GM18507 (cell line): ENCODE data around the gene KIAA1549.

Experiments
- DNase-seq: peaks from one replicate; pipeline ENCODE4 v3.0.0; 2011; ENCODE audit warnings: low read depth; ENCODE audit not compliant: insufficient read length; ENCODE audit errors: extremely low spot score
- FAIRE-seq: peaks from 2 replicates; lab custom pipeline; 2011; peaks lifted over from hg19 to GRCh38; lab: Jason Lieb, UNC

KIAA1549 gene

DNA sequence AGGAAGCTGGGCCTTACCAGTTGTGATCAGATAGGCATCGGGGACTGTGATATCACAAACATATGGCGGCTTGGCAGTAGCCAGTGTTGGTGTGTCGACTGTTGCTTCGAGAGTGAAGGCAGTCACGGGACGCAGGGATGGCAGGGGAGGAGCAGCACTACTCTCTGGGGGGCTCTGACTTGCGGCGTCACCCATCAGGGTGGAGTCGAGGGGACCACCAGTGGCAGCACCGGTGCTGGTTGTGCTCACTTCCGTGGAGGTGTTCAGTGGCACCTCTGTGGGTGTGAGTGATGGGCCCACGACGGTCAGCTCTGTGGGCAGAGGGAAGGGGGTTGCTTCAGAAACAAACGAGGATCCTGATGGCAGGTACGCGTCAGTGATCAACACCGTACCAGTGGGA is 64.5 kb downstream of the KIAA1549 start:
- FAIRE-seq, result no peak

GRCh38 chr7:138916275-138916674 is 64.9 kb downstream of the KIAA1549 start:
- DNase-seq (no peak), FAIRE-seq (no peak)

More for the DNA sequence above, 64.5 kb downstream of the KIAA1549 start:
- no peak for DNase-seq

GRCh38 chr7:138913783-138914182 is 67.4 kb downstream of the KIAA1549 start:
- DNase-seq (no peak), FAIRE-seq (no peak)

DNA sequence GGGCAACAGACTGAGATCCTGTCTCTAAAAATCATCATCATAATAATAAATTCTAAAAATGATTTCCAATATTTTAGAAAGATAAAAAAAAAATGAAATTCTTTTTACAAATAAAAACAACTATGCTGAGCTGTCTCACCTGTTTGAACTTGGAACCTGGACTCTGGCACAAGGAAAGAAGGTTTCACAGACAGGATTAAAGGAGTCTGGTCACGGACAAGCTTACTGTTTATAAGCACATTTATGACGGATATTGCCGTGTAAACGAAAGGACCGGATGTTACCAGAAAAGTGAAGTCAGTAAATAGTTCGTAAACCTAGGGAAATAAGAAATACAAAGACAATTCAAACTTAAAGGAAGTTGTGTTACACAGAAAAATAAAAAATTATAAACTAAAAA is 70.2 kb downstream of the KIAA1549 start:
- DNase-seq, result no peak
- FAIRE-seq, result no peak

- DNase-seq (no peak), FAIRE-seq (no peak)
Observed at GRCh38 chr7:138907850-138908249, 73.3 kb downstream of the KIAA1549 start.

GRCh38 chr7:138907201-138907847 is 73.9 kb downstream of the KIAA1549 start:
- DNase-seq (no peak), FAIRE-seq (no peak)

GRCh38 chr7:138903859-138904435 is 77.2 kb downstream of the KIAA1549 start:
- no peak for FAIRE-seq

GRCh38 chr7:138903186-138903820 is 77.9 kb downstream of the KIAA1549 start:
- FAIRE-seq, result no peak
- no peak for DNase-seq

More at GRCh38 chr7:138903859-138904435, 77.2 kb downstream of the KIAA1549 start:
- no peak for DNase-seq

DNA sequence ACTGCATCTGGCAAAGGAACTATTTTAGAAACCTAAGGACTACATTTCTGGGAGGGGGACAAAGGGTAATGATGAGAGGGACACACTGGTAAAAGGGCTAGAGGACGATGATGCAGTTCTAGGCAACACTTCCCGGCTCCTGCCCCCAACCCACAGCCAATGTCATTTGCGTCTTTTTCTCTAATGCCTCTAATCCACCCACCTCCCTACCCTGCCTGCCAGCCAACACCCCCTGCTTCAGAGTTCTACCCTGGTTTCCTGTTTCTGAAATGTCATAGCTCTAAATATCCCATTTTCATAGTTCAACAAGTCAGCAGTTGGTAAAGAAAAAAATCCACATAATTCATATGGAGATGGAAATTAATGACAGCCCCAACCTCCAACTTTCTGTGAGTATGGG is 79.0 kb downstream of the KIAA1549 start:
- no peak for FAIRE-seq
- DNase-seq, result no peak

DNA sequence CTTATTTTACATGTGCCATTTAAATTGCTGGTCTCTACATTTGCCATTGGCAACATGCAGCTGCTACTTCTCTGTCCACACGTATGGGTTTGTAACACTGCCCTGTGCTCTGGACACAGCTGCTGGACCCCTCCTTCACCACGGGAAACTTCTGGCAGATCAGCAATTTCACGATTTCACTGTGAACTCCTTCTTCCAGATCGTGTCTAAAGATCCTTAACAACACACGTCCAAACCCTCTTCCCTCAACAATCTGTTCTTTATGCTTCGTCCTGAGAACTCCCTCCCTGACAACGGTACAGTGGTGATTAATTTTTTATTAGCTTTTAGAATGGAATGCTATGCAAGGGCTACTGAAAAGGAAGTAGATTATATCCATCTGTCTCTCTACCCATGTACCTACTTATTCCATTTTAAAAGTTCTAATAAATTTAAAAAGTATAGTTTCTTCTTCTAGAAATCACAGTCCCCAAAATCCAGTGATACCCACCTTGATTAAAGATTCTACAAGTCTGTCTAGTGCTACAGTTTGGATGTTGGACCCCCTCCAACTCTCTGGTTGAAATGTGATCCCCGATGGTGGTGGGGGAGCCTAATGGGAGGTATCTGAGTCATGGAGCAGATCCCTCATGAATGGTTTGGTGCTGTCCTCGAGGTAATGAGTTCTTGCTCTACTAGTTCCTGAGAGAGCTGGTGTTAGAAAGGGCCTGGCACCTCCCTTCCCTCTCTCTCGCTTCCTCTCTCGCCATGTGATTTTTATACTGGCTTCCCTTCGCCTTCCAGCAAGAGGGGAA is 81.0 kb downstream of the KIAA1549 start:
- DNase-seq, result no peak
- no peak for FAIRE-seq

- DNase-seq (no peak), FAIRE-seq (no peak)
Observed at GRCh38 chr7:138898802-138899201, 82.4 kb downstream of the KIAA1549 start.

- no peak for DNase-seq
- FAIRE-seq, result no peak
Observed at GRCh38 chr7:138898255-138898654, 82.9 kb downstream of the KIAA1549 start.

- DNase-seq, result no peak
- FAIRE-seq, result no peak
Observed at GRCh38 chr7:138895679-138896078, 85.5 kb downstream of the KIAA1549 start.

- FAIRE-seq (no peak), DNase-seq (no peak)
Observed at GRCh38 chr7:138893258-138893657, 87.9 kb downstream of the KIAA1549 start.

DNA sequence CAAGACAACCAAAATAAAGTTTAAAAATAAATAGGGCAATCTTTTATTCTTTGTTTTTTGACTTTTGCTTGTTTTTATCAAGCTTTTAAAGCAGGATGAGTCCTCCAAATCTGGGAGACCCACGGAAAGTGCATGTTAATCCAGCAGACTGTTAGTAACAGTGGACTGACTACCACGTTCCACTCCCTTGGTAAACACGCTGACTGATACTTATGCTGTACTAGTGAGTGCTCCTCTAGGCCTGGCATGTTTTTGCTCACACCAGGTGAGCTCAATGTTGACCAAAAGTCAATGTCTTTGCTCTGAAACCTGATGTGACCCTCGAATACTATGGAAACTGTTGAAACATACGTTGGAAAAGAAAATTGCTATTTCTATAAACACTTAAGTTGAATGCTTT is 88.4 kb downstream of the KIAA1549 start:
- no peak for DNase-seq
- FAIRE-seq, result no peak

GRCh38 chr7:138892006-138892630 is 89.1 kb downstream of the KIAA1549 start:
- no peak for DNase-seq

GRCh38 chr7:138891446-138891810 is 89.8 kb downstream of the KIAA1549 start:
- no peak for FAIRE-seq
- no peak for DNase-seq

More at GRCh38 chr7:138892006-138892630, 89.1 kb downstream of the KIAA1549 start:
- FAIRE-seq, result no peak

DNA sequence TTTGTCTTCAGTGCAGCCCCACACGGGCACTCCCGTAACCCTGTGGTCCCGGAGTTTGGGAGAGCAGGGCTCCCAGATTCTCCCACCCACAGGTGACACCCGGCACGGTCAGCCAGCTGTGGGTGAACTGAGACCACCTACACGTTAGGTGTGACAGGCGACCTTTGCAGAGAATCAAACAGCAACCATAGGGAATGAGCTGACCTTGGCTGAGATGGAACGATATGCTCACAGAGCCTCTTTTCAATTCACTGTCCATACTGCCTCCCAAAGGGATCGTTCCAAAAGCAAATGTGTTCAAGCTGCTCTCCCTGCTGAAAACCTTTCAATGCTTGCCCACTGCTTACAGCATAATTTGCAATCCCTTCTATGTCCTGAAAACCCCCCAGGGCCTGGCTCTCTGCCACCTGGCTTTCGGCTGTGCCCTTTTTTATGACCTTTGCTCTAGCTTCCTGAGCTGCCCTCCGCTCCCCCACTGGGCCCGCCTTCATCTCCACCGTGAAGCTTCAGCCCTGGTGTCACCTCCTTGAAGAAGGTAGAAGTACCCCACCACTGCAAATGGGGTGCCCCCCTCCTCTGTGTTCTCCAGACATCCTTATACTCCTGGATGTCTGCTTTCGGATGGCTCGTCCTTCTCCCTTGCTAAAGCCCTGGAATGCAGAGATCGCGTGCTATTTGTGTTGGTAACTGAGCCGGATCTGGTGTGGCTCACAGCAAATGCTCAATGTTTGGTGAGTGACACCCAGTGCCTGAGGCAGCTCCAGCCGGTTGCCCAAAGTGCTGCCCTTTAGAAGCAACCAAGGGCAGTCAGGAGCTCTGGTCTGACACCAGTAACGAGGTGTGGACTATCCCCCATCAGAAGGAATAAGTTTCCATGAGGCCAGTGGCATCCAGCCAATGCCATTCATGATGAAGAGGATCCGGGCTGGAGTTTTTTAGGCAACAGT is 90.4 kb downstream of the KIAA1549 start:
- DNase-seq (no peak), FAIRE-seq (no peak)
